ENCODE results near the gene EML1. TPM values are rescaled to one million over a fixed set of nuclear protein-coding genes. Genes with fewer than 3 reads are reported as not detected.

Gene EML1
- total and polyA plus RNA-seq, 7 donors, result 3.1 to 40.4 (median 7.5) TPM

GRCh38 chr14:99792551-99793212 lies 531 bp upstream of the EML1 start:
- peak overlapping the region; percentile 77 for H3K27ac ChIP-seq
- ATAC-seq, result peak; percentile 23 to 39 (median 29)
- no peak for TF ChIP-seq CTCF (IDR thresholded peaks at IDR 0.05)
- H3K27me3 ChIP-seq (ENCODE audit: insufficient read depth in 3 of 3, low read length in 2 of 3), result no peaks in the 10 kb centered on the region
- H3K4me1 ChIP-seq, result peaks cover 14% of the 10 kb centered on the region
- H3K4me3 ChIP-seq, result peak overlapping the region; percentile 68
- DNase-seq, result peak; percentile 44 to 62
- no peaks in the 10 kb centered on the region for H3K36me3 ChIP-seq (ENCODE audit: insufficient read depth in 1 of 2, low read depth in 1 of 2)
- intact Hi-C loops (cut with DNase I), result loop anchor here in 1 of 2 donors (5.0 kb wide), 2 partner anchors 35 to 105 kb away; no protein-coding TSS in a partner anchor
- WGBS, 3 donors, result 10 to 14% (median 11%) methylated on average over 39 to 63 of the region's 65 CpGs
- no peaks in the 10 kb centered on the region for H3K9me3 ChIP-seq

- no peak for TF ChIP-seq CTCF (IDR thresholded peaks at IDR 0.05)
- Histone ChIP-seq H3K27ac (no peak overlapping the region), H3K4me3 (peak overlapping the region; percentile 69), H3K36me3 (ENCODE audit: insufficient read depth in 1 of 2, low read depth in 1 of 2) (no peaks in the 10 kb centered on the region), H3K4me1 (peaks cover 14% of the 10 kb centered on the region), H3K9me3 (no peaks in the 10 kb centered on the region), H3K27me3 (ENCODE audit: insufficient read depth in 3 of 3, low read length in 2 of 3) (no peaks in the 10 kb centered on the region)
- DNase-seq (no peak), ATAC-seq (no peak)
- intact Hi-C loops (cut with DNase I), result loop anchor here in 1 of 2 donors (5.0 kb wide), 2 partner anchors 37 to 107 kb away; no protein-coding TSS in a partner anchor
- 58 to 70% (median 63%) methylated on average over 4 of the region's 4 CpGs for WGBS, 3 donors
Observed at GRCh38 chr14:99794151-99794780, 1.1 kb downstream of the EML1 start.

GRCh38 chr14:99795046-99795445 lies 1.8 kb downstream of the EML1 start:
- H3K27ac ChIP-seq, result no peak overlapping the region
- no peak for TF ChIP-seq CTCF (IDR thresholded peaks at IDR 0.05)
- H3K4me3 ChIP-seq, result no peak overlapping the region
- intact Hi-C loops (cut with DNase I), result no loop called here
- no peaks in the 10 kb centered on the region for H3K27me3 ChIP-seq (ENCODE audit: insufficient read depth in 3 of 3, low read length in 2 of 3)
- peaks cover 14% of the 10 kb centered on the region for H3K4me1 ChIP-seq
- no peak for DNase-seq
- H3K9me3 ChIP-seq, result no peaks in the 10 kb centered on the region
- ATAC-seq, result no peak
- no peaks in the 10 kb centered on the region for H3K36me3 ChIP-seq (ENCODE audit: insufficient read depth in 1 of 2, low read depth in 1 of 2)
- WGBS, 3 donors, result 58 to 86% (median 63%) methylated on average over 4 of the region's 4 CpGs

GRCh38 chr14:99797231-99797630 lies 4.0 kb downstream of the EML1 start:
- Histone ChIP-seq H3K4me1 (peaks cover 14% of the 10 kb centered on the region), H3K27me3 (ENCODE audit: insufficient read depth in 3 of 3, low read length in 2 of 3) (no peaks in the 10 kb centered on the region), H3K4me3 (no peak overlapping the region), H3K27ac (no peak overlapping the region), H3K36me3 (ENCODE audit: insufficient read depth in 1 of 2, low read depth in 1 of 2) (no peaks in the 10 kb centered on the region), H3K9me3 (no peaks in the 10 kb centered on the region)
- TF ChIP-seq CTCF (IDR thresholded peaks at IDR 0.05), result no peak
- intact Hi-C loops (cut with DNase I), result no loop called here
- ATAC-seq (no peak), DNase-seq (no peak)
